Left ventricle myocardium inferior (tissue), 1 donor: Measurements from ENCODE around the gene NADSYN1. TPM values are rescaled to one million over a fixed set of nuclear protein-coding genes. Genes with fewer than 3 reads are reported as not detected.

Experiments
- DNase-seq: peaks from one replicate; pipeline ENCODE4 v3.0.0-alpha.2; 2020
- H3K27ac ChIP-seq: fragments of 200-600 bp; replicated peaks from 2 replicates; pipeline ENCODE4 v1.8.0; 2021
- H3K27me3 ChIP-seq: fragments of 200-600 bp; 2 replicates; pipeline ENCODE4 v1.8.0; 2021; ENCODE audit warnings: low read depth
- H3K36me3 ChIP-seq: fragments of 200-600 bp; 2 replicates; pipeline ENCODE4 v1.8.0; 2021
- H3K4me1 ChIP-seq: fragments of 200-600 bp; 2 replicates; pipeline ENCODE4 v1.8.0; 2021
- H3K4me3 ChIP-seq: fragments of 200-600 bp; 2 replicates; pipeline ENCODE4 v1.8.0; 2021; ENCODE audit warnings: mild to moderate bottlenecking, moderate library complexity
- H3K9me3 ChIP-seq: fragments of 200-600 bp; replicated peaks from 2 replicates; pipeline ENCODE4 v1.8.0; 2021
- CTCF ChIP-seq: fragments of 200-600 bp; IDR thresholded peaks from 2 replicates; pipeline ENCODE4 v1.8.0; 2021; ENCODE audit warnings: antibody characterized with exemption, mild to moderate bottlenecking, borderline replicate concordance
- intact Hi-C: fragments of 100-400 bp; cut with micrococcal nuclease; formaldehyde crosslinking; loops from one replicate; pipeline ENCODE4 v1.11.0; 2022
- total RNA-seq: library from RNA; stranded (reverse); fragmentation: NEBNext Ultra II Directional; extraction: Animal tissue kit (Norgen Biotek cat#: 25700); gene quantifications from one replicate; pipeline ENCODE4 v1.2.1, GENCODE V29; 2021
- donor health status: DM: no; HTN: yes; CAD: no; lungs with severe emphysema.

The NADSYN1 gene
- total RNA-seq, 1 donor from 2014 or later = 17.5 TPM

- H3K9me3 ChIP-seq = no peaks in the 10 kb centered on the region
- H3K4me3 ChIP-seq = no peak overlapping the region
- H3K4me1 ChIP-seq = no peaks in the 10 kb centered on the region
- intact Hi-C loops = no loop called here
- DNase-seq = no peak
- H3K36me3 ChIP-seq = peaks cover 90% of the 10 kb centered on the region
- TF ChIP-seq CTCF = no peak
- no peak overlapping the region for H3K27ac ChIP-seq
- no peaks in the 10 kb centered on the region for H3K27me3 ChIP-seq
Observed at GRCh38 chr11:71482216-71482615, 29.2 kb downstream of the NADSYN1 start.

GRCh38 chr11:71482746-71483364 is 29.9 kb downstream of the NADSYN1 start:
- Histone ChIP-seq H3K9me3 (no peaks in the 10 kb centered on the region), H3K4me3 (no peak overlapping the region), H3K36me3 (peaks cover 86% of the 10 kb centered on the region), H3K4me1 (peaks cover 2% of the 10 kb centered on the region), H3K27ac (no peak overlapping the region), H3K27me3 (no peaks in the 10 kb centered on the region)
- TF ChIP-seq CTCF = no peak
- no peak for DNase-seq
- intact Hi-C loops = no loop called here

- TF ChIP-seq CTCF = no peak
- Histone ChIP-seq H3K4me1 (peaks cover 9% of the 10 kb centered on the region), H3K27ac (no peak overlapping the region), H3K27me3 (no peaks in the 10 kb centered on the region), H3K9me3 (no peaks in the 10 kb centered on the region), H3K4me3 (no peak overlapping the region), H3K36me3 (peaks cover 81% of the 10 kb centered on the region)
- intact Hi-C loops = no loop called here
- DNase-seq = no peak
Observed at GRCh38 chr11:71483692-71484091, 30.7 kb downstream of the NADSYN1 start.

- no peak for TF ChIP-seq CTCF
- Histone ChIP-seq H3K36me3 (peaks cover 74% of the 10 kb centered on the region), H3K4me1 (peaks cover 9% of the 10 kb centered on the region), H3K9me3 (no peaks in the 10 kb centered on the region), H3K27me3 (no peaks in the 10 kb centered on the region), H3K4me3 (no peak overlapping the region), H3K27ac (no peak overlapping the region)
- no peak for DNase-seq
- intact Hi-C loops = no loop called here
Observed at GRCh38 chr11:71484248-71485062, 31.5 kb downstream of the NADSYN1 start.

GRCh38 chr11:71485063-71485399 is 32.0 kb downstream of the NADSYN1 start:
- H3K27ac ChIP-seq = no peak overlapping the region
- H3K4me3 ChIP-seq = no peak overlapping the region
- H3K4me1 ChIP-seq = peaks cover 9% of the 10 kb centered on the region
- H3K9me3 ChIP-seq = no peaks in the 10 kb centered on the region
- no peaks in the 10 kb centered on the region for H3K27me3 ChIP-seq
- no peak for TF ChIP-seq CTCF
- intact Hi-C loops = no loop called here
- DNase-seq = no peak
- H3K36me3 ChIP-seq = peaks cover 68% of the 10 kb centered on the region
